HepG2 (cell line): ENCODE data around the gene VSIG10L. TPM values are rescaled to one million over a fixed set of nuclear protein-coding genes. Genes with fewer than 3 reads are reported as not detected.

Source experiments
- ATF7-NPFF ChIP-seq: sonication (generic); formaldehyde crosslinking; IDR thresholded peaks from 2 replicates; pipeline ENCODE4 v1.8.1; 2023; ENCODE audit warnings: mild to moderate bottlenecking, low read depth, missing genetic modification reagents, moderate library complexity
- FOSL1 ChIP-seq: sonication (generic); formaldehyde crosslinking; IDR thresholded peaks from 2 replicates; pipeline ENCODE4 v1.9.0; 2021; ENCODE audit warnings: missing genetic modification reagents, borderline replicate concordance
- HNRNPUL1 ChIP-seq: fragments of 200-400 bp; formaldehyde crosslinking; IDR thresholded peaks from 2 replicates; pipeline ENCODE4 v1.6.1; 2017; ENCODE audit warnings: low read depth, mild to moderate bottlenecking, low read length, moderate library complexity
- KDM4B ChIP-seq: sonication (generic); formaldehyde crosslinking; IDR thresholded peaks from 2 replicates; pipeline ENCODE4 v1.4.0; 2020; ENCODE audit warnings: missing genetic modification reagents
- KIAA2018 ChIP-seq: sonication (generic); formaldehyde crosslinking; IDR thresholded peaks from 2 replicates; pipeline ENCODE4 v1.5.0; 2020; ENCODE audit warnings: mild to moderate bottlenecking, missing genetic modification reagents, borderline replicate concordance
- TEF ChIP-seq: sonication (generic); formaldehyde crosslinking; IDR thresholded peaks from 2 replicates; pipeline ENCODE4 v1.5.0; 2020; ENCODE audit warnings: missing genetic modification reagents
- TERF1 ChIP-seq: sonication (generic); formaldehyde crosslinking; IDR thresholded peaks from 2 replicates; pipeline ENCODE4 v1.8.0; 2022; ENCODE audit warnings: mild to moderate bottlenecking, missing genetic modification reagents, moderate library complexity
- ZBTB39 ChIP-seq: sonication (generic); formaldehyde crosslinking; IDR thresholded peaks from 2 replicates; pipeline ENCODE4 v1.5.0; 2020; ENCODE audit warnings: missing genetic modification reagents
- ZNF101 ChIP-seq: sonication (generic); formaldehyde crosslinking; IDR thresholded peaks from 2 replicates; pipeline ENCODE4 v1.4.0; 2020; ENCODE audit warnings: mild to moderate bottlenecking, low read depth, missing genetic modification reagents, borderline replicate concordance
- ZNF646 ChIP-seq: sonication (generic); formaldehyde crosslinking; IDR thresholded peaks from 2 replicates; pipeline ENCODE4 v1.9.0; 2021; ENCODE audit warnings: mild to moderate bottlenecking, missing genetic modification reagents
- polyA plus RNA-seq, 8 experiments: library from polyadenylated mRNA; depleted of rRNA in 3 of 8; stranded (reverse) in 7 of 8; unstranded in 1 of 8; fragments of >200 nt; fragmentation: Illumina TruSeq in 4 of 8; extraction: Trizol in 4 of 8; gene quantifications; 2 replicates each; pipeline versions ENCODE4 v1.2.1 to v1.2.3, GENCODE V29; 2011 to 2016; ENCODE audit warnings: low read depth in 4 of 8, missing spikeins in 1 of 8, mixed read lengths in 1 of 8; ENCODE audit not compliant: insufficient read depth in 1 of 8
- total RNA-seq, 5 experiments: library from RNA; depleted of rRNA; stranded (reverse); fragments of >200 nt; fragmentation: Illumina TruSeq; extraction: Trizol; gene quantifications; 2 replicates each; pipeline ENCODE4 v1.2.3, GENCODE V29; 2016; ENCODE audit warnings: low read depth in 1 of 5

Gene VSIG10L
- total and polyA plus RNA-seq, 2 of the 13 experiments (the other 11 are each of a cell fraction or from before 2014, with no cell fraction given) = 2.7 to 8.5 TPM

GRCh38 chr19:51346742-51347141 lies 4.8 kb upstream of the VSIG10L start (continued):
- TF ChIP-seq TERF1 (no peak), HNRNPUL1 (no peak), ATF7-NPFF (CRISPR knock-in tag) (no peak), FOSL1 (CRISPR knock-in tag) (no peak), KIAA2018 (CRISPR knock-in tag) (no peak), TEF (CRISPR knock-in tag) (no peak), ZBTB39 (no peak), ZNF101 (CRISPR knock-in tag) (no peak), ZNF646 (CRISPR knock-in tag) (no peak), KDM4B (CRISPR knock-in tag) (no peak)
